Brain pericyte (primary cell): ENCODE data around the gene FAM117B.
"Not testable (repeated sequence)": the region's sequence is repeated elsewhere in the genome, so short reads cannot be mapped to it uniquely, and the experiment has no call there.

Experiments used
- DNase-seq: peaks from one replicate; pipeline ENCODE4 v3.0.0-alpha.2; 2012; ENCODE audit warnings: low read depth, low spot score

FAM117B gene

DNA sequence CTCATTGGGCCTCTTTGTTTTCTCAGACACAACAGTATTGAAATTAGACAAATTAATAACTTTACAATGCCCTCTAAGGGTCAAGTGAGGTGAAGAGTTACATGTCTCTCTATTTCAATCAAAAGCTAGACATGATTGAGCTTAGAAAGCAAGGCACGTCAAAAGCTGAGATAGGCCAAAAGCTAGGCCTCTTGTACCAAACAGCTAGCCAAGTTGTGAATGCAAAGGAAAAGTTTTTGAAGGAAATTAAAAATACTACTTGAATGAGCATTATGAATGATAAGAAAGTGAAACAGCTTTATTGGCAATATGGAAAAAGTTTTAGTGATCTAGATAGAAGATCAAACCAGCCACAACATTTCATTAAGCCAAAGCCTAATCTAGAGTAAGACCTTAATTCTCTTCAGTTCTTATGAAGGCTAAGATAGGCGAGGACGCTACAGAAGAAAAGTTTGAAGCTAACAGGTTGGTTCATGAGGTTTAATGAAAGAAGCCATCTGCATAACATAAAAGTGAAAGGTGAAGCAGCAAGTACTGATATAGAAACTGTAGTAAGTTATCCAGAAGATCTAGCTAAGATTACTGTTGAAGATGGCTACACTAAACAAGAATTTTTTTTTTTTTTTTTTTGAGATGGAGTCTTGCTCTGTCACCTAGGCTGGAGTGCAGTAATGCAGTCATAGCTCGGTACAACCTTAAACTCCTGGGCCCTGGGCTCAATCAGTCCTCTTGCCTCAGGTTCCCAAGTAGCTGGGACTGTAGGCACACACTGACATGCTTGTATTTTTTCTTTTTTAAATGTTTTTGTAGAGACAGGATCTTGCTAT, 65.5 kb downstream of the FAM117B start:
- no peak for DNase-seq

DNA sequence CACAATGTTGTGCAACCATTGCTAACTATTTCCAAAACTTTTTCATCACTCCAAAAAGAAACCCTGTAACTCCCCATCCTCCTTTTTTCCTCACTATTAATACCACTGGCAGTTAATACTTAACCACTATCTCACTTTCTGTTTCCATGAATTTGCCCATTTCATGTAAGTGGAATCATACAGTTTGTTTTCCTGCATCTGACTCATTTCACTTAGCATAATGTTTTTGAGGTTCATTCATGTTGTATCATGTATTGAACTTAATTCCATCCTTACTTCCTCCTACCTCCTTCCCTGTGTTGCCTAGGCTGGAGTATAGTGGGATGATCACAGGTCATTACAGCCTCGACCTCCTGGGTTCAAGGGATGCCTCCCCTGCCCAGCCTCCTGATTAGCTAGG, 68.3 kb downstream of the FAM117B start:
- DNase-seq = no peak

DNA sequence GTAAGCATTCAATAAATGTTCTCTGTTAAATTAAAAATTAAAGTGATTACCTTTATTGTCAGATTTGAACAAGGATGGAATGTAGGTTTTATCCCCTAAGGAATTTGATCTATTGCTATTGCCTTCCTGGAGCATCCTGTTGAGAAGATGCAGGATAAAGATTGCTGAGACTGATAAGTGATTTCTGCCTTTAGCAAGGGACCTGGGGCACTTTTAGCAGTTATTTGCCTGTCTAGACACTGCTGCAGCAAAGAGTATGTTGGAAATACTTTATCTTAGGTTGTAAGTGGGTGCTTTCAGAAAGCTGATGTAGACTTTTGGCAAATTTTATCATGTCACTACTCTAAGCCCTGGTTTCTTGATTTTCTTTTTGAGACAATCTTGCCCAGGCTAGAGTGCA, 69.5 kb downstream of the FAM117B start:
- no peak for DNase-seq

DNA sequence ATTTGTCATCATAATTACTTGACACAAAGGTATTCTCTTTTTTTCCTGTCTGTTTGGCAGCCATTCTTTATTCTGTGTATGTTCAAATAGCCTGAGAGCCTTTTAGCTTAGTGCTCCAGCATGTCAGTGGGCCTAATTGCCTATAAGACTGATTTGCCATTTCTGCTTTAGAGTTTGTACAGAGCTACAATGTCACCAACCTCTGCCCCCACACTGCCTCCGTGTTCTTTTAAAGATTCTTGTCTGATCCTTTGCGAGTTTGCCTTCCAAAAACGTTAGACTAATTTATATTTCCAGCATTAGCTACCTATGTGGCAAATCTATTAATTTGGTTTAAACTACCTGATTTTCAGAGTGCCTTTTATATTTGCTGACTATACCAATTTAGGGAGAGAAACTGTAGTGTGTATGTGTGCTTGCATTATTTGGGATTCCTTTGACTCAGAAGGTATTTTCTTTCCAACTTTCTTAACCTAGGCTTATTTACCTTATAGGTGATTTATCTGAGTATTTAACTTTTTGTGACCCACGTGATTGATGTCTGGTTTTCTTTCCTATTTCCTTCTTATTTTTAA, 70.8 kb downstream of the FAM117B start:
- DNase-seq = no peak

DNA sequence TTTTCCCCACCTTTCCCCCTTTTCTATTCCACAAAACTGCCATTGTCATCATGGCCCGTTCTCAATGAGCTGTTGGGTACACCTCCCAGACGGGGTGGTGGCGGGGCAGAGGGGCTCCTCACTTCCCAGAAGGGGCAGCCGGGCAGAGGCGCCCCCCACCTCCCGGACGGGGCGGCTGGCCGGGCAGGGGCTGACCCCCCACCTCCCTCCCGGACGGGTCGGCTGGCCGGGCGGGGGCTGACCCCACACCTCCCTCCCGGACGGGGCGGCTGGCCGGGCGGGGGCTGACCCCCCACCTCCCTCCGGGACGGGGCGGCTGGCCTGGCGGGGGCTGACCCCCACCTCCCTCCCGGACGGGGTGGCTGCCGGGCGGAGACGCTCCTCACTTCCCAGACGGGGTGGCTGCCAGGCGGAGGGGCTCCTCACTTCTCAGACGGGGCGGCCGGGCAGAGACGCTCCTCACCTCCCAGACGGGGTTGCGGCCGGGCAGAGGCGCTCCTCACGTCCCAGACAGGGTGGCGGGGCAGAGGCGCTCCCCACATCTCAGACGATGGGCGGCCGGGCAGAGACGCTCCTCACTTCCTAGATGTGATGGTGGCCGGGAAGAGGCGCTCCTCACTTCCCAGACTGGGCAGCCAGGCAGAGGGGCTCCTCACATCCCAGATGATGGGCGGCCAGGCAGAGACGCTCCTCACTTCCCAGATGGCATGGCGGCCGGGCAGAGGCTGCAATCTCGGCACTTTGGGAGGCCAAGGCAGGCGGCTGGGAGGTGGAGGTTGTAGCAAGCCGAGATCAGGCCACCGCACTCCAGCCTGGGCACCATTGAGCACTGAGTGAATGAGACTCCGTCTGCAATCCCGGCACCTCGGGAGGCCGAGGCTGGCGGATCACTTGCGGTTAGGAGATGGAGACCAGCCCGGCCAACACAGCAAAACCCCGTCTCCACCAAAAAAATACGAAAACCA, 80.5 kb downstream of the FAM117B start:
- not testable (repeated sequence) for DNase-seq

DNA sequence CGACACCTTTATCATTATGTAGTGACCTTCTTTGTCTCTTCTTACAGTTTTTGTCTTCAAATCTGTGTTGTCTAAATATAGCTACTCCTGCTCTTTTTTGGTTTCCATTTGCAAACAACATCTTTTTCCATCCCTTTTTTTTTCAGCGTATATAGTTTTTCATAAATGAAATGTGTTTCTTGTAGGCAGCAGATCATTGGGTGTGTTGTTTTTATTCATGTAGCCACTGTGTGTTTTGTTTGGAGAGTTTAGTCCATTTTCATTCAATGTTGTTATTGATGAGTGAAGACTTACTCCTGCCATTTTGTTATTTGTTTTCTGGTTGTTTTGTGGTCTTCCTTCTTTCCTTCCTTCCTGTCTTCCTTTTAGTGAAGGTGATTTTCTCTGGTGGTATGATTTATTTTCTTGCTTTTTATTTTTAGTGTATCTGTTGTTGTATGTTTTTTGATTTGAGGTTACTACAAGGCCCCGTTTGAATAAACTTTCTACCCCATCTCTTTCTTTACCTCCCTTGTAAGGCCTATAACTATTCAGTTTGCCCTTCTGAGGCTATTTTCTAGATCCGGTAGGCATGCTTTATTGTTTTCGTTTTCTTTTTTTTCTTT, 81.4 kb downstream of the FAM117B start:
- no peak for DNase-seq

DNA sequence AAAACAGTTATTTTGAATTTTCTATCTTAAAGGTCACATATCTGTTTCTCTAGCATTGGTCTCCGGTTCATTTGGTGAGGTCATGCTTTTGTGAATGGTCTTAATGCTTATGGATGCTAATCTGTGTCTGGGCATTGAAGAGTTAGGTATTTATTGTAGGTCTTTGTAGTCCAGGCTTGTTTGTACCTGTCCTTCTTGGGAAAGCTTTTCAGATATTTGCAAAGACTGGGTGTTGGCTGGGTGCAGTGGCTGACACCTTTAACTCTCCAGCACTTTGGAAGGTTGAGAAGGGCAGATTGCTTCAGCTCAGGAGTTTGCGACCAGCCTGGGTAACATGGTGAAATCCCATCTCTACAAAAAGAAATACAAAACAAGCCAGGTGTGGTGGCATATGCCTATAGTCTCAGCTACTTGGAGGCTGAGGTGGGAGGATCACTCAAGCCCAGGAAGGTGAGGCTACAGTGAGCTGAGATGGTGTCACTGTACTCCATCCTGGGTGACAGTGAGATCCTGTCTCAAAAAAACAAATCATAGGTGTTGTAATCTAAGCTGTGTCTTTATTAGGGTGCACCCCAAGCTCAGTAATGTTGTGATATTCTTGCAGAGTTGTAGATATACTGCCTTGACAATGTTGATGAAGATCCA, 82.3 kb downstream of the FAM117B start:
- no peak for DNase-seq

DNA sequence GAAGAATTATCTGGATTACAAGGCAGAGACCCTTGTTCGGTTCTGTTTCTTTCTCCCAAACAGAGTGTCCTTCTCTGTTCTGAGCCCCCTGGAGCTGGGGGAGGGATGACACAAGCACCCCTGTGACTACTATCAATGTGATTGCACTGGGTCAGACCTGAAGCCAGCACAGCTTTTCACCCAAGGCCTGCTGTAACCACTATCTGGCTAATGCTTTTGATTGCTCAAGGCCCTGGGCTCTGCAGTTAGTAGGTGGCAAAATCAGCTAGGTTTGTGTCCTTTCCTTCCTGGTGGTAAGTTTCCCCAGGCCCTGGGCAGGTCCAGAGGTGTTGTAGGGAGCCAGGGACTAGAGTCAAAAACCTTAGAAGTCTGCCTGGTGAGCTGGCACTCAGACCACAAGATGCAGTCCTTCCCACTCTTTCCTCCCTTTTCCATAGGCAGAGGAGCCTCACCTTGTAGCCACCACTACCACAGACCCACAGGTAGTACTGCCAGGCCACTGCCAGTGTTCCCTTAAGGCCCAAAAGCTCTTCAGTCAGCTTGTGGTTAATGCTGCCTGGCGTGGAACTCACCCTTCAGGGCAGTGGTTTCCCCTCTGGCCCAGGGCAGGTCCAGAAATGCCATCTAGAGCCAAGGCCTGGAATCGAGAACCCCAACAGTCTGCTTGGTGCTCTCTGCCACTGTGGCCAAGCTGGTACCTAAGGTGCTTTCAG, 83.0 kb downstream of the FAM117B start:
- DNase-seq = no peak

DNA sequence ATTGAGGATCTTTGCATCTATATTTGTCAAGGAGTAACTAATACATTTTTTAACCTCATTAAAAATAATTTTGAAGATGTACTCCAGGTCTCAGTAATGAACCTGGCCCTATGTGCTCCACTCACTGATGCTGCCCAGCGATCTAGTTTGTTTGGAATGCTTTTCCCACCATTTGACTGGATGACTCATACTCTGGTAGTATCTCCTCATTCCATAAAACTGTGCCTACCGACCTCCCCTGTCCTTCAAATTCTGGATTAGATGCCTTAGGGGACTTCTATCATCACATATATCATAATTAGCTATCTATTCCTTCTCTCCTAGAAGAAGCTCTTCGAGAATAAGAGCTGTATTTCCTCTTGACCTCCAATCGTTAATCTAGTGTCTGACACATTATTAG, 83.8 kb downstream of the FAM117B start:
- no peak for DNase-seq

DNA sequence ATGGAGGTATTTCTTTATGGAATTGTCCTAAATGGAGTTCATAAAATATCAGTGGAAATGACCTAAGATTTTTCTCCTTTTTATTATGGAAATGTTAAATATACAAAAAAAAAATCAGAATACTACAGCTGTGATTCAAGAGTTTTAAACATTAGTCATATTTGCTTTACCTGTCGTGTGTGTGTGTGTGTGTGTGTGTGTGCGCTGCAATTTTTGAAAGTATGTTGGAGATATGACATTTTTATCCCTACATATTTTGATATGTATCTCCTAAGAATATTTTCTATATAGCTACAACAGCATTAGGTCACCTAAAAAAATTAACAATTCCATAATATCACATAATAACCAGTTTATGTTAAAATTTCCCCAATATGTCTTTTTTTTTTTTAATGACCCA, 85.5 kb downstream of the FAM117B start:
- DNase-seq = no peak

DNA sequence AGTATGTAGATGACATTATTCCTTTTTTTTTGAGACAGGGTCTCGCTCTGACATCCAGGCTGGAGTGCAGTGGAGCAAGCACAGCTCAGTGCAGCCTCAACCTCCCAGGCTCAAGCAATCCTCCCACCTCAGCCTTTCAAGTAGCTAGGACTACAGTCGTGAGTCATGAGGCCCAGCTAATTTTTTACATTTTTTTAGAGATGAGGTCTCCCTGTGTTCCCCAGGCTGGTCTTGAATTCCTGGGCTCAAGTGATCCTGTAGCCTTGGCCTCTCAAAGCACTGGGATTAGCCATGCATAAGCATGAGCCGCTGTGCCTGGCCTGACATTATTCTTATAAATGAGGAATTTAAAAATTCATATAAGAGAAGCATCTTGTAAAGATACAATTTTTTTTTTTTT, 86.9 kb downstream of the FAM117B start:
- no peak for DNase-seq

DNA sequence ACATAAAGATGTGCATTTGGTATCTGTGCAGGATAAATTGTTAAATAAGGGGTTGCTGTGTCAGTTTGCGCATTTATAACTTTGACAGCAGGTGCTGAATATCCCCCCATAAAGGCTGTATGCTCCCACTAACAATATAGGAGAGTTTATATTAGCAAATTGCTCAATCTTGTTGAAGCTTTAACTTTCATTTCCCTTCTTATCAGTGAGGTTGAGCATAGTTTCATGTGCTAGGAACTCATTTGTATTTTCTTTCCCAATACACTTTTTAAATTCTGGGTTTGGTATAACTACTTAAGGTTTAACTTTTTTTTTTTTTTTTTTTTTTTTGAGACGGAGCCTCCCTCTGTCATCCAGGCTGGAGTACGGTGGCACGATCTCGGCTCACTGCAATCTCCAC, 89.0 kb downstream of the FAM117B start:
- no peak for DNase-seq

DNA sequence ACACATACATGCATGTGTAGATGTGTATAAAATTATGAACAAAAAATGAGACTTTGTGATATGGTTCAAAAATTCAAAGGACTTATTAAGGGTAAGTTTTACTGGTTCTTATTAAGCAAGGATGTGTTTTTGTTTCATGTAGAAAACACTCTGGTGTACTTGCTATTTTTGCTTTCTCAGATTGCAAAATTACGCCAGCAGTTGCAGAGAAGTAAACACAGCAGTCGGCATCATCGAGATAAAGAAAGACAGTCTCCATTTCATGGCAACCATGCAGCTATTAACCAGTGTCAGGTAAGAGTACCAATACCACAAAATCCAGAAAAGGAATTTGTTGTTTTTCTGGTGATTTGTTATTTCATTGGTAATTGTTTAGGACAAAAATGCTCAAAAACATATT, 91.3 kb downstream of the FAM117B start:
- DNase-seq = no peak

DNA sequence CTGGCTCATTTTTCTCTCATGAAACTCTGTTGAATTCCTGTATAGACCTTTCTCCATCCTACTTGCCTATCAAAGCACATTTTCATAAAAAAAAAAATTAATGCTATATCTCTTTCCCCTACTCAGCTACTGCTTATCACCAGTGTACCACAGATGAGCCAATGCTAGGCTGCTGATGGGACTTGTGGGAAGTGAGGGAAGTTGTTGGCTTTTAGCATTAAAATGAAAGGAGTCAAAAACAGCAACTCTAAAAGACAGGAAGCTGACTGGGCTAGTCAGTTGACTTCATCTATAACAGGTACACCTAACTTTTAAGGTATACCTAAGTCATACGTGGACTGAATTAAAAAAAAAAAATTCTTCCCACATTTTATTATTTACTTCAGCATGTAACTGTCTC, 102.1 kb downstream of the FAM117B start:
- no peak for DNase-seq

DNA sequence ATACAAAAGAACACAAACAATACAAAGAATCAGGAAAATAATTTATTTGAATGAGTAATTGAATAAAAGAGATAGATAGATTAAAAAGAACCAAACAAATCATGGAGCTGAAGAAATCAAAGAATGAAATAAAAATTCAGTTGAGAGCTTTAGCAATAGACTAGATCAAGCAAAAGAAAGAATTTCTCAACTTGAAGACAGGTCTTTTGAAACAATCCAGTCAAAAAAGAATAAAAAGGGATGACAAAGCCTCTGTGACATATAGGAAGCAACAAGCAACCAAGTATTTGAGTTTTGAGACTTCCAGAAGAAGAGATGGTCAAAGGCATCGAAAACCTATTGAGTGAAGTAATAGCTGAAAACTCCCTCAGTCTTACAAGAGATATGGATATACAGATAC, 108.8 kb downstream of the FAM117B start:
- no peak for DNase-seq

DNA sequence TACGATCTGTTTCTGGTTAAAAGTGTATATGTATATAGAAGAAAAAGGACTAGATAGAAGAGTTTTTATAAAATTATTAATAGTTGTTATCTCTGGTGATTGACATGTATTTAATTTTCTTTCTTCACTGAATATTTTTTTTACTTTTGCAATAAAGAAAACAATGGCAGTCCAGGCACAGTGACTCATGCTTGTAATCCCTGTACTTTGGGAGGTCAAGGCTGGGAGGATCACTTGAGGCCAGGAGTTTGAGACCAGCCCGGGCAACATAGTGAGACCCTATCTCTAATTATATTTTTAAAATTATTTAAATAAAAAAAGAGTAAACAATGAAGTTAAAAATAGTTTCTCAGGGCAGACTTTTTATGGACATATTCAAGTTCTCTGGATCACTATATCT, 114.7 kb downstream of the FAM117B start:
- DNase-seq = no peak

DNA sequence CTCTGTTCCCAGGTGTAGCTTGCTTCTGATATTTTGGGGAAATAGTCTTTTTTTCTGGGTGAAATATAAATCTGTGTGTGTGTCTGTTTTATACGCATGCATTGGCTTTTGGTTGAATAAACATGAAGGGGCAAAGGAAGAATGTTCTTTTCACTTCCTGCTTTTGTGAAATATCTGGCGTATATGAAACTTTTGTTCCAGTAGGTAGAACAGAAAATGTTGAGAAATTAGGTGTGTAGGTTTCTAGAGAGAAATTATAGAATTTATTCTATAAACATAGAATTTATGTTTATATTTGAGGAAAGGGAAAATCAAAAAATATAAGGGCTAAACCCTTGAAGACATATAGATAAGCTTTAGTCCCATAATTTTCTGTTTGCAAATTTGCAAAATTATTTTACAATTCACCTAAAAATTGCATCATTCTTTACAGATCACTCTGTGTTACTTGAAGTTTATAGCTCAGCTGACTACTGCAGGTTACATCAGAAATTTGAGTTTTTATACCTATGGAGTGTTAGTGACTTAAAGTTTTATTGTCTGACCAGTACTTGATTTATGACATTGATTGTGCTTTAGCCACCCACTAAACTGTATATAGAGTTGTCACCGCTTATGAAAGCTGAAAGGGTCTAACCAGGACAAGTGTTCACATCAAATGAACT, 116.1 kb downstream of the FAM117B start:
- no peak for DNase-seq

DNA sequence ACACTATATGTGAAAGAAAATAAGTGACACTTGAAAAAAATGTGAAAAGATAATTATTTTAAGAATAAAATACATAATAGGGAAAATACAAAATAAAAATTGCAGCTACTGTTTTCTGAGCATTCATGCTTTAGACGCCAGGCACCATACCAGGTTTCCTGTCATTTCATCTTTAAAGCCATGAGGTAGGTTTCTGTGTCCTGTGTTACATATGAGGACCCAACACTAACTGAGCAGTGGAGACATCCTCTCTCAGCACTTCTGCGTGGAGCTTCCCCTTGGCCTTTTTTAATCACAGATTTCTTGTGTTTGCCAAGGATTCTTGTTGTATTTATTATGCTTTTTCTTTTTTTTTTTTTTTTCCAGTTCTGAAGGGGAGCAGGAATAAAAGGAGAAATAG, 117.3 kb downstream of the FAM117B start:
- DNase-seq = no peak

DNA sequence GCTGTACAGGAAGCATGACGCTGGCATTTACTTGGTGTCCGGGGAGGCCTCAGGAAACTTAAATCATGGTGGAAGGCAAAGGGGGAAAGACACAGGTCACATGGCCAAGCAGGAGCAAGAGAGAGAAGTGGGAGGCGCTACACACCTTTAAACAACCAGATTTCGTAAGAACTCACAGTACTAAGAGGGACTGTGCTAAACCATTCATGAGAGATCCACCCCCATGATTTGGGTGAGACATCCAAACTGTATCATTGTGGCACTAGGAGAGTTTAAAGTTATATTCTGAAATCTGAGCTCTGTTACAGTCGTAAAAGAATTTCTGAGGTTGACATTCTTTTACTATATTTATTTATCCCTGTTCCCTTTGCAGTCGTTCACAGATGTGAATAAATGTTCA, 120.2 kb downstream of the FAM117B start:
- no peak for DNase-seq

DNA sequence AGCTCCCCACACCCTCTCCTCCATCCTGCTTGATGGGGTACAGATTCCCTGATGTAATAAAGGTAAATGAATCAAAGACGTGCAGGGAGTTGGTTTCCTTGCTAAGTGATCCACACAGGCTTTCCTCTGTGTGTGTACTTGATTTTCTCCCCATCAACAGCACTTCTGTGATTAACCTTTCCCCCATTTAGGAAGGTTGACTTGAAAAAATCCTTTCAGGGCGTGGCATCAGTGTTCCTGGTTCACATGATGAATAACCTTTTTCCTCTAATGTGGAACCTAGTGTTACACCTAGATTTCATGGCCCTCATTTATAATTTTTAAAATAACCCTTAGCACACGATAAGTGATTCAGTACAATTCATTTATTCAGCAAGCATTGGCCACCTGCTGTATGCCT, 121.8 kb downstream of the FAM117B start:
- no peak for DNase-seq
